Measurements from ENCODE around the gene CACNA1H.

Gene CACNA1H

GRCh38 chr16:1143761-1144450, 9.0 kb upstream of the CACNA1H start:
- ATAC-seq = no peak

- ATAC-seq = no peak
Observed at GRCh38 chr16:1144476-1145382, 8.2 kb upstream of the CACNA1H start.

- ATAC-seq = no peak
Observed at GRCh38 chr16:1145383-1146100, 7.4 kb upstream of the CACNA1H start.

GRCh38 chr16:1146409-1146808, 6.5 kb upstream of the CACNA1H start:
- no peak for ATAC-seq

GRCh38 chr16:1147027-1147426, 5.9 kb upstream of the CACNA1H start:
- no peak for ATAC-seq

- no peak for ATAC-seq
Observed at GRCh38 chr16:1149101-1149636, 3.7 kb upstream of the CACNA1H start.

- no peak for ATAC-seq
Observed at GRCh38 chr16:1150511-1150982, 2.4 kb upstream of the CACNA1H start.

GRCh38 chr16:1151424-1152122, 1.3 kb upstream of the CACNA1H start:
- ATAC-seq = no peak

GRCh38 chr16:1152123-1152638, 725 bp upstream of the CACNA1H start:
- ATAC-seq = peak; percentile 33 to 43

GRCh38 chr16:1153480-1154160, 714 bp downstream of the CACNA1H start:
- ATAC-seq = no peak

- no peak for ATAC-seq
Observed at GRCh38 chr16:1154291-1154886, 1.5 kb downstream of the CACNA1H start.

GRCh38 chr16:1154887-1155331, 2.0 kb downstream of the CACNA1H start:
- ATAC-seq = no peak

GRCh38 chr16:1155353-1156054, 2.6 kb downstream of the CACNA1H start:
- ATAC-seq = no peak

- ATAC-seq = no peak
Observed at GRCh38 chr16:1156055-1156982, 3.4 kb downstream of the CACNA1H start.

- no peak for ATAC-seq
Observed at GRCh38 chr16:1156983-1157638, 4.2 kb downstream of the CACNA1H start.

GRCh38 chr16:1157639-1158455, 4.9 kb downstream of the CACNA1H start:
- no peak for ATAC-seq

Data from activated CD4-positive, CD25-positive, alpha-beta regulatory T cell treated with anti-CD3 and anti-CD28 coated beads, Interleukin-2, amount 50 U/mL, for 24 hours (primary cell).